ENCODE results near the gene KCNJ6. TPM values are rescaled to one million over a fixed set of nuclear protein-coding genes. Genes with fewer than 3 reads are reported as not detected.

KCNJ6 gene
- total RNA-seq, 1 donor from 2014 or later = not detected

DNA sequence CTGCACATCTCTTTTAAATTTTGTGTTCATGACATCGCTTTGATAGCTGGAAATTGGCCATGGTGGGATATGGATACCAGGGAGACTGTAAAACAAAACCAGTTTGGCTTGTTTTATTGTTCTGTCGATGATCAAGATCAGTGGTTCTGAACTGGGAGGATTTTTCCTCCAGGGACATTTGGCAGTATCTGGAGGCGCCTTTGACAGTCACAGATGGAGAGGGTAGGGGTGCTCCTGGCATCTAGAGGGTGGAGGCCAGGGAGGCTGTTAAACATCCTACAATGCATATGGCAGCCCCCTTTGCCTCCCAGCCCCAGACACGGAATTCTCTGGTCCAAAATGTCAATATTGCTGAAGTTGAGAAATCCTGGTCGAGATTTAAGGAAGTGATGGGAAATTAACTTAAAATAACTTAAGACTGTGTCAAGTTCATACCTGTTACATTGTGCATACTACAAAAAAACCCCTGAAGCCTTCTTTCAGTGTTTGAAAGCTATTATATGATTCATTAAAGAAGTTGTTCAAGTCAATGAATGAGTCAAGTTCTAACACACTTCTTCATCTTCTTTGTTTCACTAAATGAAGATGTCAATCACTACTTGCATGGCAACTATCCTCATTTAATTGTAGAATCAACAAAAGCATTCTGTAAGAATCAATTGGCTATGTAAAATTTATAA lies 150.9 kb downstream of the KCNJ6 start:
- no peaks in the 10 kb centered on the region for H3K79me2 ChIP-seq (ENCODE audit: low read depth)
- no peak overlapping the region for H3K9ac ChIP-seq
- H2AFZ ChIP-seq (replicated peaks) = no peak overlapping the region
- H3K27ac Mint-ChIP-seq = no peak overlapping the region
- no peak for DNase-seq (ENCODE audit: low spot score)
- H3K4me1 ChIP-seq = peaks cover 5% of the 10 kb centered on the region
- H3K4me1 Mint-ChIP-seq = no peaks in the 10 kb centered on the region
- TF ChIP-seq EZH2phosphoT487 (IDR thresholded peaks at IDR 0.05) (no peak), EZH2 (IDR thresholded peaks at IDR 0.05) (no peak)
- TF ChIP-seq, protein P1, sequence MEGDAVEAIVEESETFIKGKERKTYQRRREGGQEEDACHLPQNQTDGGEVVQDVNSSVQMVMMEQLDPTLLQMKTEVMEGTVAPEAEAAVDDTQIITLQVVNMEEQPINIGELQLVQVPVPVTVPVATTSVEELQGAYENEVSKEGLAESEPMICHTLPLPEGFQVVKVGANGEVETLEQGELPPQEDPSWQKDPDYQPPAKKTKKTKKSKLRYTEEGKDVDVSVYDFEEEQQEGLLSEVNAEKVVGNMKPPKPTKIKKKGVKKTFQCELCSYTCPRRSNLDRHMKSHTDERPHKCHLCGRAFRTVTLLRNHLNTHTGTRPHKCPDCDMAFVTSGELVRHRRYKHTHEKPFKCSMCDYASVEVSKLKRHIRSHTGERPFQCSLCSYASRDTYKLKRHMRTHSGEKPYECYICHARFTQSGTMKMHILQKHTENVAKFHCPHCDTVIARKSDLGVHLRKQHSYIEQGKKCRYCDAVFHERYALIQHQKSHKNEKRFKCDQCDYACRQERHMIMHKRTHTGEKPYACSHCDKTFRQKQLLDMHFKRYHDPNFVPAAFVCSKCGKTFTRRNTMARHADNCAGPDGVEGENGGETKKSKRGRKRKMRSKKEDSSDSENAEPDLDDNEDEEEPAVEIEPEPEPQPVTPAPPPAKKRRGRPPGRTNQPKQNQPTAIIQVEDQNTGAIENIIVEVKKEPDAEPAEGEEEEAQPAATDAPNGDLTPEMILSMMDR (IDR thresholded peaks at IDR 0.05) = no peak
- no peak overlapping the region for H3K27ac ChIP-seq
- H3F3A ChIP-seq (ENCODE audit: low read depth) = no peaks in the 10 kb centered on the region
- no peaks in the 10 kb centered on the region for H3K36me3 Mint-ChIP-seq
- H3K27me3 Mint-ChIP-seq (ENCODE audit: insufficient read depth, low read depth) = peaks cover 2% of the 10 kb centered on the region
- no peaks in the 10 kb centered on the region for H3K27me3 ChIP-seq
- H3K4me2 ChIP-seq = no peak overlapping the region
- H4K20me1 ChIP-seq (ENCODE audit: low read depth) = no peaks in the 10 kb centered on the region
- no peak overlapping the region for H3K4me3 ChIP-seq
- no peaks in the 10 kb centered on the region for H3K9me3 ChIP-seq (ENCODE audit: low read depth)
- H3K36me3 ChIP-seq = no peaks in the 10 kb centered on the region
- H3K4me3 Mint-ChIP-seq = no peak overlapping the region
- peaks cover 7% of the 10 kb centered on the region for H3K9me3 Mint-ChIP-seq

DNA sequence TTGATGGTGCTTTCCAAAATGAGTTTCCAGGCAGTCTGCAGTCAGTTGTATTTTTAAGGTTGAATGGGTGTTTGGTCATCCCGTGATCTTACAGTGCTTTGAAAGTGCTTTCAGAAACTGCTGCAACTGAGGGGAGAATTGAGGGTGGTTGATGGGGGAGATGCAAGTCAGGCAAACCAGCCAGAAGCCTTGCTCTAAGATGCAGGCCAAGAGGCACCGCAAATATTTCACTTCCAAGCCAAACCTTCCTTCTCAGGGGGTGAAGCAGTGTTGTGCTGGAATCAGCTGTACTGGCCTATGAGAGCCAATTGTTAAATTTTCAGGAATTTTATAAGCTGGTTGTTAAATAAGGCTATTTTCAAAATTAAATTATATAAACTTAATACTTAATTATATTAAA lies 151.6 kb downstream of the KCNJ6 start:
- no peaks in the 10 kb centered on the region for H4K20me1 ChIP-seq (ENCODE audit: low read depth)
- H3K4me1 Mint-ChIP-seq = no peaks in the 10 kb centered on the region
- TF ChIP-seq EZH2phosphoT487 (IDR thresholded peaks at IDR 0.05) (no peak), EZH2 (IDR thresholded peaks at IDR 0.05) (no peak)
- TF ChIP-seq, protein P1 (IDR thresholded peaks at IDR 0.05) = no peak
- no peaks in the 10 kb centered on the region for H3K79me2 ChIP-seq (ENCODE audit: low read depth)
- no peaks in the 10 kb centered on the region for H3K36me3 Mint-ChIP-seq
- H3K9me3 ChIP-seq (ENCODE audit: low read depth) = no peaks in the 10 kb centered on the region
- no peak overlapping the region for H3K27ac ChIP-seq
- no peak overlapping the region for H3K4me3 Mint-ChIP-seq
- DNase-seq (ENCODE audit: low spot score) = no peak
- H3K4me3 ChIP-seq = no peak overlapping the region
- H3F3A ChIP-seq (ENCODE audit: low read depth) = no peaks in the 10 kb centered on the region
- H3K36me3 ChIP-seq = no peaks in the 10 kb centered on the region
- H2AFZ ChIP-seq (replicated peaks) = no peak overlapping the region
- no peak overlapping the region for H3K27ac Mint-ChIP-seq
- peaks cover 2% of the 10 kb centered on the region for H3K27me3 Mint-ChIP-seq (ENCODE audit: insufficient read depth, low read depth)
- H3K4me2 ChIP-seq = no peak overlapping the region
- peaks cover under 1% of the 10 kb centered on the region for H3K4me1 ChIP-seq
- H3K9ac ChIP-seq = no peak overlapping the region
- H3K9me3 Mint-ChIP-seq = peaks cover 7% of the 10 kb centered on the region
- no peaks in the 10 kb centered on the region for H3K27me3 ChIP-seq

DNA sequence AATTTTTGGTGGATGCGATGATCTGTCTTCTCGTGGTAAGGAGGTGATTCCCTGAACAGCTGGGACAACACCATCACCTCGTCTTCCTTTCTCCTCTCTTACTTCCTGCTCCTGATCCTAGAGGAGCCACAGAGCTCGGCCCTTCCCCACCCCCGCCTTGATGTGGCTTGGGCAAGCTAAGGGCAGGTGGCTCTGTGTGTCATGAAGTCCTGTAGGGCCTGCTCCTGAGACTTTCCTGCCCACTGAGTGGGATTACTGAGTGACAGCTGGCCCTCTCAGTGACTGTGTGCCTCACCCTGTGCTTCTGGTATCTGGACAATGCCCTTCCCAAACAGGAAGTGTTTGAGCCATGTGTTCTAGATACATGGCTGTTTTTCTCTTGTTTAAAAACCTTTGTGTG lies 153.0 kb downstream of the KCNJ6 start:
- Histone ChIP-seq H3K9ac (no peak overlapping the region), H3K79me2 (ENCODE audit: low read depth) (no peaks in the 10 kb centered on the region), H3K36me3 (no peaks in the 10 kb centered on the region), H3K4me2 (no peak overlapping the region), H3K27me3 (no peaks in the 10 kb centered on the region), H3K9me3 (ENCODE audit: low read depth) (no peaks in the 10 kb centered on the region), H3K4me3 (no peak overlapping the region), H4K20me1 (ENCODE audit: low read depth) (no peaks in the 10 kb centered on the region), H3K4me1 (no peaks in the 10 kb centered on the region), H3K27ac (no peak overlapping the region), H3F3A (ENCODE audit: low read depth) (no peaks in the 10 kb centered on the region), H2AFZ (replicated peaks) (no peak overlapping the region)
- H3K4me3 Mint-ChIP-seq = no peak overlapping the region
- peaks cover 2% of the 10 kb centered on the region for H3K27me3 Mint-ChIP-seq (ENCODE audit: insufficient read depth, low read depth)
- no peak overlapping the region for H3K27ac Mint-ChIP-seq
- no peaks in the 10 kb centered on the region for H3K36me3 Mint-ChIP-seq
- DNase-seq (ENCODE audit: low spot score) = no peak
- H3K9me3 Mint-ChIP-seq = peaks cover 7% of the 10 kb centered on the region
- TF ChIP-seq EZH2phosphoT487 (IDR thresholded peaks at IDR 0.05) = no peak
- TF ChIP-seq EZH2 (IDR thresholded peaks at IDR 0.05) = no peak
- TF ChIP-seq, protein P1 (IDR thresholded peaks at IDR 0.05) = no peak
- no peaks in the 10 kb centered on the region for H3K4me1 Mint-ChIP-seq
